ENCODE results near the gene CDCP1. TPM values are rescaled to one million over a fixed set of nuclear protein-coding genes. Genes with fewer than 3 reads are reported as not detected.

Gene CDCP1
- total RNA-seq, 1 donor = 32.8 TPM

DNA sequence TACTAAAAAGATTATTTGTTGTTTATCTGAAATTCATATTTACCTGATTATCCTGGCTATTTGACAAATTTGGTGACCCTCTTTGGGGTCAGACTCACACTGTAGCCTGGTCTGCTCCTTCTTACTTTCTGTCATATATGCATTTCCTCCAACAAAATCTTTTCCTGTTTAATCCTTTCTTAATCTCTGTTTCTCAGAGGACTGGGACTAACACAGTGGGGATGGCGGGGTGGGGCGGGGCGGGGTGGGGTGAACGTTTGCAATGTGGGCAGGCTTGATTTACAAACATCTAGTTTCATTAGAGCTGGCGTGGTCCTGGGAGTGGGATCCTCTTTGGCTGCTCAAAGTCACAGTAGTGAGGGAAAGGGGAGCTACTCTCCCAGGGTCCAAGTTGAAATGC is 35.3 kb upstream of the CDCP1 start:
- DNase-seq (ENCODE audit: low read depth) = no peak
- no peak overlapping the region for H3K4me3 ChIP-seq (ENCODE audit: low read depth, low read length)

DNA sequence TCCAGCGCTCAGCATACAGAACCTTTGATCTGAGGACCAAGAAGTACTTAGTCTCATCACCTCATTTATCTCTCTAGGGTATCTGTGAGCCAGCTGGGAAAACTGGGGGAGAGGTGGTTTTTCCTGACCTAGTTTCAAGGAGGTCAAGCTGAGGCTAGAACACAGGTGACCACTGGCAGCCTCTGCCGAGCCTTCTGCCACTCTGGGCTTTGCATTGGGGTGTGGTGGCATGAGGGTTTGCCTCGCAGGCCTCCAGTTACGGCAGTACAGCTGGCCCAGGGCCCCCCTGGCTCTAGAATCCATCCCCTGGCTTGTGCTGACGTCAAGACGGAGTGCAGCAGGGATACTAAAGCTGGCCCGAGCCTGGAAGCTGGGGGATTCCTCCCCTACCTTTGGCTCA is 34.7 kb upstream of the CDCP1 start:
- DNase-seq (ENCODE audit: low read depth) = no peak
- H3K4me3 ChIP-seq (ENCODE audit: low read depth, low read length) = no peak overlapping the region
- TF ChIP-seq, protein P1, sequence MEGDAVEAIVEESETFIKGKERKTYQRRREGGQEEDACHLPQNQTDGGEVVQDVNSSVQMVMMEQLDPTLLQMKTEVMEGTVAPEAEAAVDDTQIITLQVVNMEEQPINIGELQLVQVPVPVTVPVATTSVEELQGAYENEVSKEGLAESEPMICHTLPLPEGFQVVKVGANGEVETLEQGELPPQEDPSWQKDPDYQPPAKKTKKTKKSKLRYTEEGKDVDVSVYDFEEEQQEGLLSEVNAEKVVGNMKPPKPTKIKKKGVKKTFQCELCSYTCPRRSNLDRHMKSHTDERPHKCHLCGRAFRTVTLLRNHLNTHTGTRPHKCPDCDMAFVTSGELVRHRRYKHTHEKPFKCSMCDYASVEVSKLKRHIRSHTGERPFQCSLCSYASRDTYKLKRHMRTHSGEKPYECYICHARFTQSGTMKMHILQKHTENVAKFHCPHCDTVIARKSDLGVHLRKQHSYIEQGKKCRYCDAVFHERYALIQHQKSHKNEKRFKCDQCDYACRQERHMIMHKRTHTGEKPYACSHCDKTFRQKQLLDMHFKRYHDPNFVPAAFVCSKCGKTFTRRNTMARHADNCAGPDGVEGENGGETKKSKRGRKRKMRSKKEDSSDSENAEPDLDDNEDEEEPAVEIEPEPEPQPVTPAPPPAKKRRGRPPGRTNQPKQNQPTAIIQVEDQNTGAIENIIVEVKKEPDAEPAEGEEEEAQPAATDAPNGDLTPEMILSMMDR (IDR thresholded peaks at IDR 0.05; ENCODE audit: insufficient read depth, low read length) = no peak

More for the DNA sequence above, 35.3 kb upstream of the CDCP1 start:
- TF ChIP-seq, protein P1 (IDR thresholded peaks at IDR 0.05; ENCODE audit: insufficient read depth, low read length) = no peak

DNA sequence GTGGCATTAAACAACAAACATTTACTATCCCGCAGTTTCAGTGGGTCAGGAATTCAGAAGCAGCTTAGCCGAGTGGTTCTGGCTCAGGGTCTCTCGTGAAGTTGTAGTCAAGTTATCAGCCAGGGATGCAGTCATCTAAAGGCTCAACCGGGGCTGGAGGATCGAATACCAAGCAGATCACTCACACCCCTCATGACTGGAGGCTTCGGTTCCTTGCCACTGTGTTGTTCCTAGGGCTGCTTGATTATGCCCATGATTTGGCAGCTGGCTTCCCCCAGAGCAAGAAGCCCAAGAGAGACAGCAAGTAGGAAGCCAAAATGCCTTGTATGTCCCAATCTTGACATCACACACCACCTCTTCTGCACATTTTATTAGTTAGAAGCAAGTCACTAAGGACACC is 33.9 kb upstream of the CDCP1 start:
- peak; percentile 74 for DNase-seq (ENCODE audit: low read depth)
- TF ChIP-seq, protein P1 (IDR thresholded peaks at IDR 0.05; ENCODE audit: insufficient read depth, low read length) = no peak
- no peak overlapping the region for H3K4me3 ChIP-seq (ENCODE audit: low read depth, low read length)

DNA sequence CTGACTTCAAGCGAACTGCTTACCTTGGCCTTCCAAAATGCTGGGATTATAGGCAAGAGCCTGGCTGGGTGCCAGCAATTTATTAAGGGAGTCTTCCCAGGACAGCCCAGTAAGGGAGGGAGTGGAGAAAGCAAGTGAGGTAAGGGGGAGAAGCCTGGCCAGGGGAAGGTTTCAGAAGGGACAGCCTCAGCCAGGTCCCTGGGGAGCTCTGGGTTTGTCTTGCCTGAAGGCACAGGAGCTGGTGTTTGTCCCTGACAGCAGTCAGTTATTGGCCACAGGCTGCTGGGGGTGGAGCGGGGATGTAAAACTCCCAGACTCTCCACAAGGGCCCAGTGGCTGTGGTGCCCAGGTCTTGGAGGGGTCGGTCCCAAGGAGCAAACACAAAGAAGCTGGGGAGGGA is 33.0 kb upstream of the CDCP1 start:
- no peak for DNase-seq (ENCODE audit: low read depth)
- TF ChIP-seq, protein P1 (IDR thresholded peaks at IDR 0.05; ENCODE audit: insufficient read depth, low read length) = no peak
- no peak overlapping the region for H3K4me3 ChIP-seq (ENCODE audit: low read depth, low read length)

DNA sequence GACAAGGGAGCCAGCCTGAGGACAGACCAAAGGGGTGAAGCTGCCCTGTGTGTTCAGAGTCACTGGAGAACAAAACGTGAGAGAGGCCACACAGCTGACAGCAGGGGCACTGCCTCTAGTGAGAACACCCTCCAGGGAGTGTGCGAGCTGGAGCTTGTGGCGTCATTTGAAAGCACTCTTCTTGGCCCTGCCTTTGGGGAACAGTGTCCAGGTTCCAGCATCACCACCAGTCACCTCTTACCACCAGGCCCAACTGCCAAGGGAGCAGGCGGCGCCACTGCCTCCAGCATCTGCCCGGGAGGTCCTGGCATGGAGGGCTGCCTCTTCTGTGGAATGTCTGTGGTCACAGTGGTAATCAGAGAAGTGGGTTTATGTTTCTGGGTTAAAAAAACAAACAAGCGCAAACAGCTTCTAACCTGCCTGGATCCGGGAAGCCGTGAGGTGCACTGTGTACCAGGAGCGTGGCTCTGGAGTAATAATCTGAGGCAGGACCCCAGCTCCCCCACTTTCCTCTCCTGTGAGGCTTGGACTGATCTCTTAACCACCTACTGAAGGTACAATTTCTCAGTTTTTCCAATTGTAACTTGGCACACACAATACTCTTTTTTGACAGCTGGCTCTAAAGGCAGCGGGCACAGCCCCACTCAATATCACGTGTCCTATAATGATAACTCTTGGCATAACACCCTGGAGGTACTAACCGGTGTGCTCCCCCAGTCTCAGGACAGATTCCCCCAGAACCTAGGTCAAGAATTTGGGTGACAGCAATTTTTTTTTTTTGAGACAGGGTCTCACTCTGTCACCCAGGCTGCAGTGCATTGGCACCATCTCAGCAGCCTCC is 32.2 kb upstream of the CDCP1 start:
- no peak overlapping the region for H3K4me3 ChIP-seq (ENCODE audit: low read depth, low read length)
- peak; percentile 33 for DNase-seq (ENCODE audit: low read depth)
- TF ChIP-seq, protein P1 (IDR thresholded peaks at IDR 0.05; ENCODE audit: insufficient read depth, low read length) = no peak

DNA sequence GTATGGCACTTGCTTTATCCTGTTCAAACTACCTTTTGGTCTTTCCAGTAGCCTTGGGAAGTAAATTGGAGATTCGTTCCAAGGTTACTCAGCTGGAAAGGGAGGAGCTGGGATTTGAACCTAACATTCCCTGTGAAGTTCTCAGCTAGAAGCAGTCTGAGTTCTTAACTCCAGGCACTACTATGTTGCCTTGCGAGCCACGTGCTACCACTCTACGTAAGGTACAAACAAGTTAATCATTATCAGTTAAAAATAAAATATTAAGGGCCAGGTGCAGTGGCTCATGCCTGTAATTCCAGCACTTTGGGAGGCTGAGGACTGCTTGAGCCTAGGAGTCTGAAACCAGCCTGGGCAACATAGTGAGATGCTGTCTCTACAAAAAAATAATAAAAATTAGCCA is 30.7 kb upstream of the CDCP1 start:
- DNase-seq (ENCODE audit: low read depth) = no peak
- H3K4me3 ChIP-seq (ENCODE audit: low read depth, low read length) = no peak overlapping the region
- TF ChIP-seq, protein P1 (IDR thresholded peaks at IDR 0.05; ENCODE audit: insufficient read depth, low read length) = no peak

Data from fibroblast of the aortic adventitia (primary cell).